HepG2 (cell line): ENCODE results near the gene CAMK2N2. TPM values are rescaled to one million over a fixed set of nuclear protein-coding genes. Genes with fewer than 3 reads are reported as not detected.

Experiments used
- ATAC-seq: fragments of 200-7000 bp; cut with Tn5 transposase; 3 replicates; pipeline ENCODE4 v1.9.1; 2020; ENCODE audit warnings: mild to moderate bottlenecking, moderate library complexity
- BruUV-seq: library from RNA; stranded (reverse); fragments of 400-500 nt; replicated peaks from 2 replicates; lab custom pipeline; 2021; lab: Mats Ljungman, UMichigan
- CTCF ChIA-PET: fragments of 300-600 bp; formaldehyde crosslinking; extraction: SDS; loops from one replicate; lab custom pipeline; 2021; ENCODE audit warnings: low total read pairs, inconsistent platforms, low intra/inter-chr PET ratio; lab: Yijun Ruan, JAX
- POLR2A ChIA-PET: fragments of 350-600 bp; sonication (Branson Sonifier 250); formaldehyde crosslinking; loops from one replicate; lab custom pipeline; 2020; ENCODE audit warnings: antibody characterized with exemption, inconsistent platforms; lab: Yijun Ruan, JAX
- DNase-seq: peaks from one replicate; pipeline ENCODE4 v3.0.0-alpha.2; 2015; ENCODE audit warnings: low spot score
- FAIRE-seq: peaks from 3 replicates; lab custom pipeline; 2011; peaks lifted over from hg19 to GRCh38; lab: Jason Lieb, UNC
- H2AFZ ChIP-seq: one replicate; pipeline ENCODE4 v1.6.1; 2011; ENCODE audit warnings: low read length, inconsistent platforms
- H3K27ac ChIP-seq: fragments of 300-600 bp; 3 replicates; pipeline ENCODE4 v1.8.0; 2011; ENCODE audit warnings: mixed run types, mild to moderate bottlenecking, mixed read lengths, low read length, inconsistent platforms; ENCODE audit not compliant: insufficient read depth; ENCODE audit errors: extremely low read length
- H3K27me3 ChIP-seq, 2 experiments: fragments of 200-600 bp in 1 of 2; 2 replicates in 1 of 2; 3 replicates in 1 of 2; pipeline versions ENCODE4 v1.6.0 to v1.8.0; 2011; ENCODE audit warnings: low read length in 2 of 2, mild to moderate bottlenecking in 2 of 2, moderate library complexity in 2 of 2, inconsistent platforms in 1 of 2; ENCODE audit not compliant: insufficient read depth in 2 of 2, control insufficient read depth in 1 of 2
- H3K36me3 ChIP-seq, 2 experiments: fragments of 200-600 bp in 1 of 2; replicated peaks in 1 of 2; 2 replicates in 1 of 2; 3 replicates in 1 of 2; pipeline versions ENCODE4 v1.5.1 to v1.8.0; 2011; ENCODE audit warnings: low read length in 2 of 2, inconsistent platforms in 1 of 2; ENCODE audit not compliant: insufficient read depth in 2 of 2, control insufficient read depth in 1 of 2
- H3K4me1 ChIP-seq: 2 replicates; pipeline ENCODE4 v1.5.1; 2012; ENCODE audit warnings: low read length, inconsistent platforms; ENCODE audit not compliant: insufficient read depth
- H3K4me2 ChIP-seq: 2 replicates; pipeline ENCODE4 v1.6.0; 2011; ENCODE audit warnings: low read depth, low read length, inconsistent platforms
- H3K4me3 ChIP-seq, 3 experiments: fragments of 200-600 bp in 1 of 3; sonication (generic), shearing (Covaris generic) in 1 of 3; replicated peaks in 1 of 3; 2 replicates each; pipeline ENCODE4 v1.5.1; 2011 to 2016; ENCODE audit warnings: low read length in 3 of 3, inconsistent platforms in 2 of 3, low read depth in 2 of 3, mild to moderate bottlenecking in 2 of 3, control low read depth in 1 of 3, mixed read lengths in 1 of 3; ENCODE audit not compliant: insufficient read depth in 1 of 3
- H3K79me2 ChIP-seq: one replicate; pipeline ENCODE4 v1.6.1; 2011; ENCODE audit warnings: low read length, inconsistent platforms; ENCODE audit not compliant: insufficient read depth
- H3K9ac ChIP-seq: 2 replicates; pipeline ENCODE4 v1.6.0; 2011; ENCODE audit warnings: mild to moderate bottlenecking, low read depth, low read length, inconsistent platforms; ENCODE audit not compliant: insufficient read depth
- H3K9me3 ChIP-seq: 2 replicates; pipeline ENCODE4 v1.5.1; 2012; ENCODE audit warnings: mild to moderate bottlenecking, low read length
- H4K20me1 ChIP-seq: 2 replicates; pipeline ENCODE4 v1.6.0; 2011; ENCODE audit warnings: inconsistent platforms, mild to moderate bottlenecking, low read length, moderate library complexity; ENCODE audit not compliant: insufficient read depth
- AGO2 ChIP-seq: fragments of 200-400 bp; formaldehyde crosslinking; optimal IDR thresholded peaks from 2 replicates; pipeline ENCODE3; 2017; ENCODE audit warnings: mild to moderate bottlenecking, low read depth, low read length, moderate library complexity
- CC2D1A ChIP-seq: sonication (generic); formaldehyde crosslinking; IDR thresholded peaks from 2 replicates; pipeline ENCODE4 v1.8.1; 2023; ENCODE audit warnings: mild to moderate bottlenecking, missing genetic modification reagents
- CERS6 ChIP-seq: sonication (generic); formaldehyde crosslinking; IDR thresholded peaks from 2 replicates; pipeline ENCODE4 v1.5.0; 2020; ENCODE audit warnings: missing genetic modification reagents
- MIER3 ChIP-seq: IDR thresholded peaks from 2 replicates; pipeline ENCODE4 v1.6.1; 2016; ENCODE audit warnings: missing compliant biosample characterization, borderline replicate concordance
- MTF1 ChIP-seq: sonication (generic); formaldehyde crosslinking; IDR thresholded peaks from 2 replicates; pipeline ENCODE4 v1.5.0; 2020; ENCODE audit warnings: missing genetic modification reagents
- NKX3-1 ChIP-seq: sonication (generic); formaldehyde crosslinking; IDR thresholded peaks from 2 replicates; pipeline ENCODE4 v1.5.0; 2020; ENCODE audit warnings: missing genetic modification reagents
- POGK ChIP-seq: sonication (generic); formaldehyde crosslinking; conservative IDR thresholded peaks from 2 replicates; pipeline ENCODE4 v1.8.0; 2022; ENCODE audit warnings: mild to moderate bottlenecking, moderate library complexity, missing genetic modification reagents
- ZNF280B ChIP-seq: sonication (generic); formaldehyde crosslinking; IDR thresholded peaks from 2 replicates; pipeline ENCODE4 v1.5.0; 2020; ENCODE audit warnings: missing genetic modification reagents, mild to moderate bottlenecking, borderline replicate concordance
- ZNF441 ChIP-seq: sonication (generic); formaldehyde crosslinking; IDR thresholded peaks from 2 replicates; pipeline ENCODE4 v1.7.0; 2021; ENCODE audit warnings: missing genetic modification reagents, borderline replicate concordance
- ZNF513 ChIP-seq: sonication (generic); formaldehyde crosslinking; conservative IDR thresholded peaks from 2 replicates; pipeline ENCODE4 v1.5.0; 2020; ENCODE audit warnings: missing genetic modification reagents
- ZNF614 ChIP-seq: IDR thresholded peaks from 2 replicates; pipeline ENCODE4 v1.6.1; 2018; ENCODE audit warnings: missing biosample characterization, missing genetic modification reagents, inconsistent platforms, borderline replicate concordance
- WGBS: methylation state at CpG from one replicate; pipeline ENCODE4 v1.1.6; 2017; ENCODE audit warnings: low lambda C conversion rate; 5-methylcytosine and 5-hydroxymethylcytosine counted together
- in situ Hi-C: cut with HindIII; loops from 2 replicates; pipeline ENCODE4 v1.10.0; 2017; ENCODE audit warnings: low pct_unique_long_range_greater_than_20kb; ENCODE audit not compliant: extremely low pct_ligation_motif_present
- intact Hi-C: fragments of 100-400 bp; cut with micrococcal nuclease; formaldehyde crosslinking; loops from one replicate; pipeline ENCODE4 v1.10.0; 2022; ENCODE audit not compliant: unreplicated experiment
- polyA plus RNA-seq, 8 experiments: library from polyadenylated mRNA; depleted of rRNA in 3 of 8; stranded (reverse) in 7 of 8; unstranded in 1 of 8; fragments of >200 nt; fragmentation: Illumina TruSeq in 4 of 8; extraction: Trizol in 4 of 8; gene quantifications; 2 replicates each; pipeline versions ENCODE4 v1.2.1 to v1.2.3, GENCODE V29; 2011 to 2016; ENCODE audit warnings: low read depth in 4 of 8, missing spikeins in 1 of 8, mixed read lengths in 1 of 8; ENCODE audit not compliant: insufficient read depth in 1 of 8
- total RNA-seq, 5 experiments: library from RNA; depleted of rRNA; stranded (reverse); fragments of >200 nt; fragmentation: Illumina TruSeq; extraction: Trizol; gene quantifications; 2 replicates each; pipeline ENCODE4 v1.2.3, GENCODE V29; 2016; ENCODE audit warnings: low read depth in 1 of 5

CAMK2N2 gene
- total and polyA plus RNA-seq, 2 of the 13 experiments (the other 11 are each of a cell fraction or from before 2014, with no cell fraction given) = 0.12 to 0.27 TPM

DNA sequence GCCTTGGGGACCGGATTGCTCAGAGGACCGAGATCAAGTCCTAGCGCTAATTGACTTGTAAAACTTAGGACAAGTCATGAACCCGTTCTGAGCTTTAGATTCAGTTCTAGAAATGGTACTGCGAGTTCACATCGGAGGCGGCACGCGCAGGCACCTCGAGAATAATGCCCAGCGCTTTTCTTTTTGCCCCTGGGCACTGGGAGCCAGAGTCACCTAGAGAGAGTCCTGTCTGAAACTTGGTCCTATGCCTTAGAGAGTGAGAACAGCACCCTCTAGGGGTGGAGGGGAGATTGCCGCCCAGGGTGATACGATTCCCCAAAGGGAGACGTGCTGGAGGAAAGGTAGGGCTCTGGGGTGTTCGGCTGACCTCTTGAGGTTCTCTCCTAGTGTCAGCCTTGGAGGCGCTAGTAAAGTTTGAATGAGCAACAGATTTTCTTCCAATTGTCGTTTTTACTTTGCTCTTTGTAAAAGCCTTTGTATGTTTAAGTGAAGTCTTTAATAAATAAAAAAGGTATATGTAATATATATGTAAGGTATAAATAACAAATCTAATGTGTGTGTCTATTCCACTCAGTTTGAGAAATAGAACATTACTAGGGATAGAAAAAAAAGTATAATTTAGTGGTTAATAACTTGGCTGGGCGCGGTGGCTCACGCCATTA, 11.1 kb downstream of the CAMK2N2 start (continued):
- 0 out of 2 replicates have a peak, but pooled peaks have one; percentile 4 for TF ChIP-seq NKX3-1
- no peak for TF ChIP-seq CERS6 (CRISPR knock-in tag)
- TF ChIP-seq ZNF441 (CRISPR knock-in tag) = no peak
- TF ChIP-seq ZNF513 (CRISPR knock-in tag) = no peak
- 0 out of 2 replicates have a peak, but pooled peaks have one; percentile 52 for TF ChIP-seq ZNF614
- TF ChIP-seq AGO2 = no peak
- TF ChIP-seq, all 625 proteins: peak for 42

DNA sequence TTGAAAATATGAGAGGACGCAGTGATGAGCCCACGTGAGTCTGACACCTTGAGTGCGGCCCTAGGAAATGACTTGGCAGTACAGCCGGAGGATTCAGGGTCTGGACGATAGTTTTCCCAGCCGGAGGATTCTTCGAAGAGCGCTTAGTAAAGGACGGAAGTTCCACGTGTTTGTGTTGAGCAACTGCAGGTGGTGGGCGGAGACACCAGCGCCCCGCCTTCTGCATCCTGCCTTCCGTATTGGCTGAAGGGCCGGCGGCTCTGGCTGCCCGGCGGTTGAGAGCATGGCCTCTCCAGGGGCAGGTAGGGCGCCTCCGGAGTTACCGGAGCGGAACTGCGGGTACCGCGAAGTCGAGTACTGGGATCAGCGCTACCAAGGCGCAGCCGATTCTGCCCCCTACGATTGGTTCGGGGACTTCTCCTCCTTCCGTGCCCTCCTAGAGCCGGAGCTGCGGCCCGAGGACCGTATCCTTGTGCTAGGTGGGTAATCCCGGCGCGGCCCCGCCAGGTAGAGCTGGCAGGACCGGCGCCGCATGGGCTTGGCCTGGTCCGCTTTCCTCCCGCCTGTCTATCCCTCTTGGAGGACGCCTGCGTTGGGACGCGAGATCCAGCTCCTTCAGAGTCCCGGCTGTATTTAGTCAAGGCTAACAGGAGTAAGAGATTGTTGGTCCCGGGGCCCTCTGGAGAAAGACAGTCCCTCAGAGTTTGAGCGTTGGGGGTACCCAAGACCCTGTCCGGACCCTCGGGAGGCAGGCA, 11.8 kb downstream of the CAMK2N2 start, which contains the start of gene EEF1AKMT4:
TSS of gene EEF1AKMT4 (plus strand) at position 261 of the 755 bp plus-strand sequence. CDS start at position 284, 23 bp downstream.
- no peaks in the 10 kb centered on the region for H3K9me3 ChIP-seq
- FAIRE-seq = peak; percentile 86
- BruUV-seq = TSS peak; percentile 50
- ATAC-seq = peak; percentile 97
- POLR2A ChIA-PET = interaction anchor here (0.8 to 1.2 kb wide), 3 partner anchors 11 to 64 kb away, joined by 3 to 8 read pairs (median 4); partner anchors contain the start of genes ABCF3 and CAMK2N2
- DNase-seq = peak; percentile 97
- CTCF ChIA-PET = interaction anchor here (1.2 to 1.9 kb wide), 2 partner anchors 20 to 23 kb away, joined by 4 to 6 read pairs; partner anchors contain the start of gene VWA5B2
- H3K27ac ChIP-seq = peak within 1 kb of the TSS; percentile 93
- H3K9ac ChIP-seq = peak within 1 kb of the TSS; percentile 99
- H3K27me3 ChIP-seq = peaks cover 0 to 4% of the 10 kb centered on the region in 2 experiments; a peak in 1 of 5 replicates
- peak within 1 kb of the TSS; percentile 81 for H3K4me2 ChIP-seq
- in situ Hi-C loops = loop anchor here (5.0 kb wide), 1 partner anchor 92 kb away; the partner anchor contains the start of gene DVL3
- peak within 1 kb of the TSS; percentile 89 to 99 (median 97) for H3K4me3 ChIP-seq
- peaks cover 9% of the 10 kb centered on the region for H3K79me2 ChIP-seq
- peak within 1 kb of the TSS; percentile 81 for H2AFZ ChIP-seq
- intact Hi-C loops = loop anchor here (1.0 to 10.0 kb wide), 5 partner anchors 35 to 362 kb away; partner anchors contain the start of gene ABCC5
- H4K20me1 ChIP-seq = no peaks in the 10 kb centered on the region
- WGBS = 1% methylated on average over 14 of the region's 54 CpGs
- H3K36me3 ChIP-seq = peaks cover 6 to 16% of the 10 kb centered on the region in 2 experiments; a peak in 4 of 5 replicates
- H3K4me1 ChIP-seq = peaks cover 20% of the 10 kb centered on the region
- TF ChIP-seq MIER3 (CRISPR knock-in tag) (no peak), POGK (CRISPR knock-in tag) (peak; percentile 63; the same call in 1 of the 2 replicates), CC2D1A (no peak), ZNF280B (CRISPR knock-in tag) (no peak), MTF1 (CRISPR knock-in tag) (peak; percentile 64; the same call in 1 of the 2 replicates)
